HG02623 (cell line): Measurements from ENCODE around the gene DNAJB2.
A peak's percentile ranks its signal among the peaks of the same experiment; 100 is the strongest.
"Not testable (repeated sequence)": the region's sequence is repeated elsewhere in the genome, so short reads cannot be mapped to it uniquely, and the experiment has no call there.

ENCODE experiments used
- ATAC-seq: cut with Tn5 transposase; IDR thresholded peaks from one replicate; pipeline ENCODE4 v1.9.1; 2021; ENCODE audit warnings: moderate library complexity; ENCODE audit not compliant: unreplicated experiment

Gene DNAJB2

DNA sequence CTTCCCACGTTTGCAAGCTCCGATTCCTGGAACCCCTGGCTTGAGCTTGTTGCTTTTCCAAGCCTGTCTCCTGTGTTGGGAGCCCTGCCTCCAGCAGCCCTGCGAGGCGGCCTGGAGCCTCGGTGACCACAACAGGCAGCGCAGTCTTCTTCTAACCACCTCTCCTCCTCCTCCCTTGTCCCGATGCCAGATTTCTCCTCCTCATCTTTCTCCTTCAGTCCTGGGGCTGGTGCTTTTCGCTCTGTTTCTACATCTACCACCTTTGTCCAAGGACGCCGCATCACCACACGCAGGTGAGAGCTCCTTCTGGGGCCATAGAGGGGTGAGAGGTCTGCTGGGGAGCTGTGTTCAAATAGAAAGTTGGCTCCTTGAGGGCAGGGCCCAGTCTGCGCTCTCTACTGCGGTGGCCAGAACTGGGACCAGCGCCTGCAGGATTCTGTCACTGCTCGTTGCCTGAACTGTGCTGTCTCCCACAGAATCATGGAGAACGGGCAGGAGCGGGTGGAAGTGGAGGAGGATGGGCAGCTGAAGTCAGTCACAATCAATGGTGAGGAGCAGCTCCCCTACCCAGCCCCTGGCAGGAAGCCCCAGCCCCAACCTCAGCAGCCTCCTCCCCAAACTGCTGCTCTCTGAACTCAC is 3.9 kb downstream of the DNAJB2 start:
- ATAC-seq, result no peak

DNA sequence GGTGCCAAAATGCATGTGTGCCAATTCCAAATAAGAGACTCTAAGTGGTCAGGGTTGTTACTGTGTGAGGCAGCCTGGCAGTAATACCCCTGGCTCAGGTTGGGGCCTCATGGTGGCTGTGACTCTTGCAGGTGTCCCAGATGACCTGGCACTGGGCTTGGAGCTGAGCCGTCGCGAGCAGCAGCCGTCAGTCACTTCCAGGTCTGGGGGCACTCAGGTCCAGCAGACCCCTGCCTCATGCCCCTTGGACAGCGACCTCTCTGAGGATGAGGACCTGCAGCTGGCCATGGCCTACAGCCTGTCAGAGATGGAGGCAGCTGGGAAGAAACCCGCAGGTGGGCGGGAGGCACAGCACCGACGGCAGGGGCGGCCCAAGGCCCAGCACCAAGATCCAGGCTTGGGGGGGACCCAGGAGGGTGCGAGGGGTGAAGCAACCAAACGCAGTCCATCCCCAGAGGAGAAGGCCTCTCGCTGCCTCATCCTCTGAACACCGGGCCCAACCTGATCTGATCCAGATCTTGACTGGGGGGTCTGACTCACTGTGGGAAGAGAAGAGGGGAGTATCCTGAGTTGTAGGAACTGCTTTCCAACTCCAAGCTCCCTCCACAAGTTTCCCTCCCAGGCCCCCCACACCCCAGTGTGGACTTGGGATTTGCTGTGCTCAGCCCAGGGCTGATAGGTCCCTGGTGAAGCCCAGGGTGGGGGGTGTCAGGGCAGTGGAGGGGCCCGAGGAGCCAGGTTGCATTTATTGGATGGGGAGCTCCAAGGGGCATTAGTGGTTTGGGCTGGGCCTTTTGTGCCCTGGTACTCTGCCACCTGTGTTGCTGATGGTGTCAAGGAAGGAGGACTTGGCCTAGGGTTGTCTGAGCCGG is 5.6 kb downstream of the DNAJB2 start:
- ATAC-seq, result no peak

DNA sequence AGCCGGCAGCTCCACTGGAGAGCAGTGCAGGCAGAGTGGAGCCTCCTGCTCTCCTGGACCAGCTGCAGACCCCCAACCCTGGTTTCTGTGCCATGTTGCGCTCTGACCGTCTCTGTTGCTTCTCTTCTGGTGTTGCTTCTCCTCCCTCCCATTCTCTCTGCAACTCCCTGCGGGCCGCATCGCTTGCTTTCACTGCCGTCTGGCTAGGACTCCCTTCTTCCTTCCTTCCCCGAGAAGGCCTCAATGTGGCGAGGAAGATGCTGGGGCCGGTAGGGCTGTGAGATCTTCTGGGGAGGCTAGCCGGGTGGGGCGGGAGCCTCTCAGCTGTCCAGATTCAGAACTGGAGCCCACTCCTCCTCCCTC is 6.2 kb downstream of the DNAJB2 start:
- no peak for ATAC-seq

DNA sequence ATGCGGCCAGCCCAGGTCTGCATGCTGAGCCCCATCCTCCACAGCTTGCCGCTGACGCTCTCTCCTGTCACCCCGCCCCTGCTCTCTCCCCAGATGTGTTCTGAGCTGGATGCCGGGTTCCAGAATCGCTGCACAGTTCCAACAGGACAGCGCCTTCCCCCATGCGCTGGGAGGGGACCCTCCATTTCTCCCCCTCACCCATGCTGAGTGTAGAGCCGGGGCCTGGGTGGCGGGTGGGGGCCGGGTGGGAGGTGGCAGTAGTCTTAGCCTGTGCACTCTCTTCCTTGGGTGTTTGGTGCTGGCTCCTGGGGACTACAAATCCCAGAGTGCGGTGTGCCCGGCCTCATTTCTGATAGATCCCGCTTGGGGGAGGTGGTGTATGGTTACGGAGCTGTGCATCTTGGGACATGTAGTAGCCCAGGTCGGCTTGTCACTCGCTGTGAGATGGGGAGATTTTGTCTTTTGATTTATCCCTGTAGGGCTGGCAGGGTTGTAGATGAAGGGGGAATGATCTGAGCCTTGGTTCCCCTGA is 6.8 kb downstream of the DNAJB2 start:
- ATAC-seq, result no peak

DNA sequence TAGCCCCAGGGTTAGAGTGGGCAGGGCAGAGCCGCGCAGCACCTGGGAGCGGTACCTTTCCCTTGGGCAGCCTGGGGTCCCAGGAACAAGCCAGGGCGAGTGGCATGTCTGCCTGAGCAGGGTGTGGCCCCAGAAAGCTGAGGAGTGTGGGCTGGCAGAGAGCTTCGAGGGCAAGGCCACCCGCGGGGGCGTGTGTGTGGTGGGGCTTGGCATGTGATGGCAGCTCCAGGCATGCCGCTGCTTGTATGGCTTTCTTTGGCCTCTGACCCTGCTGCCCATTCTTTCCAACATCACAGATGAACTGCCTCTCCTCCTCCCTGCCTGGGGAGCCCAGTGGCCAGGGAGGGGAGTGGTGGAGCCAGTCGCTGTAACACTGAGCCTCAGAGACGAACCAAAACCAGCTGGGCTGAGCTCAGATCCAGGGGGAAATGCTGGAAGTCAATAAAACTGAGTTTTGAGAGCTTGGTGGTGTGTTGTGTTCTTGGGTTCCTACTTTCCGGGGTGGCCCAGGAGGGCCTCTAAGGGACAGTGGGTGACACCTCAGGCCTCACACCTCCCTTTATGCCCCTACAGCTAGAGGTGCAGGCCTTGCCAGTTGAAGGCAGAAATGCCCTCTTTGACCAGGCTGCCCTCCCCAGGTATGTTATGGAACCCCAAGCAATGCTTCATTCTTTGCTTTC is 7.4 kb downstream of the DNAJB2 start:
- ATAC-seq, result no peak

DNA sequence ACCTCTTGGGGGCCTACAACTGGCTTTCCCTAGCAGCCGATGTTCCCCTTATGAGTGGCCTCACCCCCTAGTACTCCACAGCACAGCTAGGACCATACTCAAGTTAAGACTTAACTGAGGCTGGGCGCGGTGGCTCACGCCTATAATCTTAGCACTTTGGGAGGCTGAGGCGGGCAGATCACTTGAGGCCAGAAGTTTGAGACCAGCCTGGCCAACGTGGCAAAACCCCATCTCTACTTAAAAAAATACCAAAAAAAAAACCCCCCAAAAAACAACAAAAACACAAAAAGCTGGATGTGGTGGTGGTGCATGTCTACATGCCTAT is 7.9 kb downstream of the DNAJB2 start:
- ATAC-seq, result not testable (repeated sequence)

DNA sequence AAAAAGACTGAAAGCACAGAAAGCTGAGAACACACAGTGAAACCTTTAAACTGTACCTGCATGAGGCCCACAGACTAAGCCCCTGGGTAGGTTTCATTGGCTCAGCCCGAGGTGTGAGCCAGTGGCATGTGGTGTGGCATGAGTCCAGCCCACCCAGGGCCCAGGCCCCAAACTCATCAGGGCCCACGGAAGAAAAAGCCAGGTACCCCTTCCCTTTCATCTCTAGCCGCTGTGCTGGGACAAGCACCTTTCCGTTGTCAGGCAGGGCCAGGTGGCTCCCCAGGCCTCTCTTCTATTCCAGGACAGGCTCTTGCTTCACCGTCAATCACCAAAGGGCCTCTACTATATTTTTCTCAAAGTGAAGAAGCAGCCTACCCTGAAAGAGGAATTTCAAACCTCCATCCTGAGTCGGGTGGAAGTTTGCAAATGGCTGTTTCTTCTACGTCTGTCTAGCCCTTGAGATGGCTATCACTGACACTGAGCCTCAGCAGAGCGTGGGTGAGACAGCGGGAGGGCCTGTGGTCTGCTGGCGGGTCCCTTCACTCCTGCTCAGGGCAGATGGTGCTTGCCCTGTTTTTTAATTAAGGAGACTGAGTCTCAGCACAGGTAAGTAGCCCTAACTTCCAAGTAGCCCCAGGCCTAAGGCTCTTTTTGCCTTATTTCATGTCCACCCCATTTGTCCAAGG is 8.6 kb downstream of the DNAJB2 start:
- no peak for ATAC-seq

DNA sequence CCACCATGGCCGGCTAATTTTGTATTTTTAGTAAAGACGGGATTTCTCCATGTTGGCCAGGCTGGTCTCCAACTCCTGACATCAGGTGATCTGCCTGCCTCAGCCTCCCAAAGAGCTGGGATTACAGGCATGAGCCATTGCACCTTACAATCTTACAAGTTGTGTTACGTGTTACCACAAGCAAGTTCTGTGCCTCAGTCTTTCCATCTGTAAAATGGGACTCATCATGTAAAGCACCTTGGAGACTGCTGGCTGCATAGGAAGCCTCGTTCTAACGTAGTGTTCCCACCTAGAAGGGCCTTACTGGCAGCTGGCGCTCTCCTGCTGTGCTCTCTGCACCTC is 10.0 kb downstream of the DNAJB2 start:
- no peak for ATAC-seq

DNA sequence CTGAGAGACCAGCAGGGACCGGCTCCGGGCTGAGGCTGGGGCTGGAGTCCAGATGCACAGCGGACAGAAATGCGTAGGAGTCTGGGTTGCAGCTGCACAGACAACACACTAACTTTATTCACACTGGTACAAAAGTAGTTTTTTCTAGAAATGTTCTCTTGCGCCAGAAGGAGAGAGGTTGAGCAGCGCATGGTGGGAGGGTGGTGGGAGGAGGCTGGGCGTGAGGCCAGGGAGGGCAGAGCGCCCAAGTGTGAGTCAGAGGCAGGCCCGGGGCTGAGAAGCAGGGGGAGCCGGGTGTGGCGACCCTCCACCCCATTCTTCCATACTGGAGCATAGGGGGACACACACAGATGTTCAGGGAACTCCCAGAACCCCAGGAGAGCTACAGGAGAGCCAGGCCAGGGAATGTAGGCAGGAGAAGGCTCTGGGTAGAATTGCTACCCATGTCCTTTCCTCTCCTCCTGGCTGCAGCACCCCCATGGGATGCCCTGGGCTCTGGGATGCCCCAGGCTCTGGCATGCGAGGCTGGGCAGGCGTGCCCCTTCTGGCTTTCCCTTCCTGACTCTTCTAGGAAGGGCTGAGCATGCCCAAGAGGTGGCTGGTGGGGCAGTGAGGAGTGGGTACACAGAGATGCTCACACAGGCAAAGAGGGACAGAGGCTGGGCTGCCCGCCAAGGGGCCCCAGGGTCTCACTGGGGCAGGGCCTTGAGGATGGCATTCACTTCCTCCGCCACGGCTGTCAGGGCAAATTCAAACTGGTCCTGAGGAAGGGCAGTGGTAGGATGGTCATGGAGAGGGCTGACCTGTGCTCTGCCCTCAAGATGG is 10.6 kb downstream of the DNAJB2 start:
- ATAC-seq, result no peak

DNA sequence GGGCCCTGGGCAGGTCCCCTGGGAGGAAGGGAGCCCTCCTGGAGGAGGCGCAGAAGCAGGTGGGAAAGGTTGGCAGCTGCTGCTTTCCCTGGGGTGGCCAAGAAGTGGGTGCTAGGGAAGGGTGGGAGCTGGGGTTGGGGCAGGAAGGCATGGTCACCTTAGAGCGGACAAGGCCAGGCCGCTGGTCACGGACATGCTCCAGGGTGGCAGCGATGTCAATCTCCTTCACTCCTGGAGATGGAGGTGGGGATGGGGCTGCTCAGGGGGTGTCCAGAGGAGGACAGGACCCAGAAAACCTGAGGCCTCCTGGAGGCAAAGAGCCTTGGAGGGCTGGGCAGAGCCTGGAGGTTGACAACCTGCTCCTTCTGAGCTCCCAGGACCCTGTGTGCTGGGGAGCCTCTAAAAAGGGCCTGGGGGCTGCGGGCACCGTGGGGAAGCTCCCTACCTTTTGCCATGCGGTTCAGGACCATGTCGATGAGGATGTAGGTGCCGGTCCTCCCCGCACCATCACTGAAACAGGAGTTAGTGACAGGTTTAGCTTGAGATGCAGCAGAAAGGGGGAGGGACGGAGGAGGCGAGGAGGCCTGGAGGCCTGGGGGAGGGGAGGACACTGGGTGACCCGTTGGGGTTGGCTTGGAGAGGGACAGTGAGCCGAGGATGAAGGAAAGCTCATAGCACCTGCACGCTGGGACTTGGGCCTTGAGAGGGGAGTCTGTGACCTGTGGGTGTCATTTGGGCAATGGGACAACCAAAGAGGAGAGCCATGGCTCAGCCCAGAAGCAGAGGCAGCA is 11.4 kb downstream of the DNAJB2 start:
- ATAC-seq, result no peak

DNA sequence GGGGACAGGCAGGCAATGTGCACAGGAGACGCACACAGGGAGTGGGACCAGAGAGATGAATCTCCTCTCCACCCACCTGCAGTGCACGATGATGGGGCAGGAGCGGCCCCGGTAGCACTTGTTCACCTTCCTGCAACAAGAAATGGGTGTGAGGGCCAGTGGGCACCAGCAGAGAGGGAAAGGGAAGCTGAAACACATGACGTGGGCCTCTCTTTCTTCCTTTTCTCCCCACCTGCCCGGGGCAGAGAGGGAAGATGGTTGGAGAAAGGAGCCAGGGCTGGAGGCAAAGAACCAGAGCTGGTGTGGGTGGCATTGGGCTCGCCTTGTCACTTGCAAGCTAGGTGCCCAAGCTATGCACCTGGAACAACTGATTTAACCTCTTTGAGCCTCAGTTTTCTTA is 12.2 kb downstream of the DNAJB2 start:
- no peak for ATAC-seq

DNA sequence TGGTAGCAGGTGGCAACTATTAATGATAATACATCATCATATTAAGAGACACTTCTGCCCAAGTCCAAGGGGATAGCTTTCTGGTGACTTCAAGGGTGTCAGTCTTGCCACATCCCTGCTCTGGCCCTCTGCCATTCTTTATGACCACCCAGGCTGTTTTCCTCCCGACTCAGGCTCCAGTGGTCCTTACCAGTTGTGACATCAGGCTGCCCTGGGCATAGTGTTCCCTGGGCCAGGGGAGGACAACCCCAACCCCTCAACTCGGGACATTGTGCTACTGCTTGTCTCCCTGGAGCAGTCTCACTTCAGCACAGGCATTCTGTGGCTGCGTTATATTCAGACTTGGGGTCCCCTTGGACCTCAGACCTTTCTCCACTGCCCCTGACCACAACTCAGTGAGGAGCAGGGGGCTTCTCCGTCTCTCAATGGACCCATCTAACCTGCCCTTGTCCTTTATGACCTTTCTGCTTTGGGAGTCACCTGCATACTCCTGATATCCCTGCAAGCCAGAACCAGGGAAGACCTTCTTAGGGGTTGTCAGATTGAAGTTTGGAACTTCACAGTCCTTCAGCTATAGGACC is 12.8 kb downstream of the DNAJB2 start:
- ATAC-seq, result no peak

DNA sequence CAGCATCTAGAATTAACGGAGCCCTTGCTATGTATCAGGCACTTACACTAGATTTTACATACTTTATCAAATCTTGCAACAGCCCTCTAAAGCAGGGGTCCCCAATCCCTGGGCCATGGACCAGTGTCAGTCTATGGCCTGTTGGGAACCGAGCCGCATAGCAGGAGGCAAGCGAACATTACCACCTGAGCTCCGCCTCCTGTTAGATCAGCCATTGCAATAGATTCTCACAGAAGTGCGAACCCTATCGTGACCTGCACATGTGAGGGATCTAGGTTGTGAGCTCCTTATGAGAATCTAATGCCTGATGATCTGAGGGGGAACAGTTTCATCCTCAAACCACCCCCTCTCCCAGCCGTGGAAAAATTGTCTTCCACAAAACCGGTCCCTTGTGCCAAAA is 13.4 kb downstream of the DNAJB2 start:
- no peak for ATAC-seq

DNA sequence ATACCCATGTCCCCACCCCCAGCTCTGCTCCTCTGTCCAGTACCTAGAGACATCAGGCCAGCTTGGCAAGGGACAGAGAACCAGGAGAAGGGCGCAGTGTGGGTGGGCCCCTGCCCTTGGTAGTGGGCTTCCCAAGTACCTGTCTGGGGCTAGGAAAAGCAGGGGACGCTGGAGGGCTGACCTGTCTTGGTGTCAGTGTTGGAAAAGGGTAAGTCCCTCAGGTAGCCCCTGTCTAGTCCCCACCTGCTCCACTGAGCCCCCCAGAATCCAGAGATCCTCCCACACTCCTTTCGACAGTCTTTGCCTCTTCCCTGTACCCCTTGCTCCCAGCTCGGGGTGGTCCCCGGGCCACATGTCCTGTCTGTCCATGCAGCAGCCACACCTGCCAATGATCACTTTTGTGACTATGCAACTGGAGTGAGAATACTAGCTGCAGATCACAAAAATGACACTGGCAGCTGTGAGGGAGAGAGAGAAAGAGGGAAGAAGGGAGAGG is 14.6 kb downstream of the DNAJB2 start:
- no peak for ATAC-seq

DNA sequence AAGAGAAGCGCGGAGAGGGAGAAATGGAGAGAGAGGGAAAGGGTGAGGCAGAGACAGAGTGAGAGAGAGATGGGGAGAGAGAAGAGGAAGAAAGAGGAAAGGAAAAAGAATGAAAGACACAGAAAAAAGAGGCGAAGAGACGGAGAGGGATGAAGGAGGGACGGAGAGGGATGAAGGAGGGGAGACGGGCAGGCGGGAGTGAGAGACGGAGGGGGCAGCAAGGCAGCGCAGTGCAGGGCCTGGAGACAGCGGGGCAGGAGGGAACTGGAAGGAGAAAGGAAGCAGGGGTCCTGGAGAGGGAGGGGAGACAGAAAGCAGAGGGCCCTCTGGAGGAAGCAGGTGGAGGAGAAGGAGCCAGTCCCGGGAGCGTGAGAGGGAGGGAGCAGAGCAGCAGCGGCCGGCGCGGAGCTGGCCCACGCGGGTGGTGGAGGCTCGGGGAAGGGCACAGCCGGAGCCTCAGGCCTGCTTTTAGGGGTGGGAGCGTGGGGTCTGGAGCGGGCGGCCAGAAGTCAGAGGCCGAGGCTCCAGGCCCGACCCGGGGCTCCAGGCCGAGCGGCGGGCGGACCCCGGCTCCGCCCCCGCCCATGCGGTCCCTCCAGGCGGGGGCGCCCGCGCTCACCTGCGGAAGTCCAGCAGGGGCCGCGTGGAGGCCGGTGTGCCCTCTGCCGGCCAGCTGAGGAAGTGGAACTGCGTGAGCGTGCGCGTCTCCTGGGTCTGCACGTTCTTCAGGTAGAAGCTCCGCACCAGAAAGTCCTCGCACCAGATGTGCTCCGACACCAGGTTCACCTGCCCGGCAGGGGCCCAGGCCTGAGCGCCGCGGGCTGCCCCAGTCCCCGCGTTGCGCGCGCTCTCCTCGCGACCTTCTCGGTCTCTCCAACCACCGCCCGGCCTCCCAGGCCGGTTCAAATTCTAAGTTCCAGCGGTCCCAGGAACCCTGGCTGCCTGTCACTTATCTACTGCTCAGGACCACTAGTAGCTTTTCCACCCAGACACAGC is 15.5 kb downstream of the DNAJB2 start:
- peak; percentile 85 for ATAC-seq

DNA sequence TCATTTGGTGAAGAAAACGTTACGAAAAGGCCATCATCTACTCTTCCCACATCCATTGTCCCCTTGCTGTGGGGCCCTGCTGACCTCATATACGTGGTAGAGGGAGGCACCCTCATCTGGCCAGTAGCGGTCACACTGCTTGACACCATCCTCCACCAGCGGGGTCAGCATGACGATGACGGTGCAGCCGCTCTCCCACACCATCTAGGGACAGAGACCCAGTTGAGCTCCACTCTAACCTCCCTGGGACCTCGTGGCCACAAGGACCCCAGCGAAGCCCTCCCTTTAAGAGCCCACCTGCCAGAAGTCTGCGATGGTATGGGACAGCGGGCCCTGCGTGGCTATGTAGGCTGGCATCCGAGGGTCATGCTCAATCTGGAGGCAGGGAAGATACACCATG is 17.0 kb downstream of the DNAJB2 start:
- ATAC-seq, result no peak

DNA sequence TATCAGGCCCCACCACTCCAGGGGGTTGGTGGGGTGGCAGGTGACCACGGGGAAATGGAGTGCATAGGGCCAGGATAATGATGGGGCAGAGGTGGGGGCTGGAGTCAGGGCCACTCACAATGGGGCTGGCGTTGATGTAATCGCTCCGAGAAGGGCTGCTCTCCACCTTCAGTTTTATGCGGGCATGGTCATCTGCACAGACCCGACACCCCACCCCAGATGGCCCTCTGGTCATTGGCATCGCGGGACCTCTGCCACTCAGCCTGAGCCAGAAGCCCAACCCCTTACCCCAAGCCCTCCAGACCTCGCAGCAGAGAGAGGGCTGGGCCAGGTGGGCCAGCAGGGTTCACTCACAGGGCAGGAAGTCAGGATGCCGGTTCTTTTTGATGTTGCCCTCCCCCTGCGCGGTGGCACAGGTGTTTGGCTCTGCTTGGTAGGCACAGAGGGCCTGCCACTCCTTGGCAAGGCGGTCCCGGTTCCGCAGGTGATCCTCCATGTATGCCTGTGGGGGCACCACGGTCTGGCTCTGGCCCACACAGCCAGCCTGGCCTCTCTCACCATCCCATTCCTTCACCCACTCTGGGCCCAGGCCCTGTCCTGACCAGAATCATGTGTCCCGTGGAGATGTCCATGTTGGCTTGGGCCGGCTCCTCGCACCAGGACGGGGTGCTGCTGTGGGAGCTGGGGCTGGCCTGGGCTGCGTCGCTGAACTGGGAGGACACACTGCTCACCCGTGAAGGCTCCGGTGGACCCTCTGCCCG is 17.6 kb downstream of the DNAJB2 start:
- no peak for ATAC-seq
